Measurements from ENCODE around the gene ADARB2. TPM values are rescaled to one million over a fixed set of nuclear protein-coding genes. Genes with fewer than 3 reads are reported as not detected.

Gene ADARB2
- total and polyA plus RNA-seq, 4 donors = 0.55 to 0.70 (median 0.59) TPM; not detected in 1

DNA sequence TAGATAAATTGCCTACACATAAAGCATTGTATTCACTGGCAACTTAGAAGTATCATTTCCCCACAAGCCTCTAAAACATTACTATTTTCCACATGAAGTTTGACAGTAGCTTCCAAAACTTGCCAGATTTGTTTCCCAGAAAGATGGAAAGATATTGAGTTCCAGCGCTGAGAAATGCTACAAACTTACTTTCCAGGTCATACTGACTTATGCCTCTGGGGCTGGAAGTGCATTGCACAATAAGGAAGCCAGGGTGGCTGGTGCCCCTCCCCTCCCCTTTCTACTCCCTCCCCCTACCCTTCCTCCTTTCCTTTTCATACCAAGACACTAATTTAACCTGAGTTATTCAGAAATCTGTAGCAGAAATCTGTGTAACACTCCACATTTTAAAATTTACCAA is 468.5 kb downstream of the ADARB2 start:
- no peak for TF ChIP-seq REST (IDR thresholded peaks at IDR 0.05)
- TF ChIP-seq FOXA2 (IDR thresholded peaks at IDR 0.05) = no peak
- TF ChIP-seq JUND (IDR thresholded peaks at IDR 0.05) = no peak
- no peak for TF ChIP-seq NR2F2 (IDR thresholded peaks at IDR 0.05)
- no peak for TF ChIP-seq YY1 (IDR thresholded peaks at IDR 0.05)
- no peak for TF ChIP-seq FOXA1 (IDR thresholded peaks at IDR 0.05)
- no peak for TF ChIP-seq HNF4A (conservative IDR thresholded peaks at IDR 0.05)
- TF ChIP-seq, protein P1, sequence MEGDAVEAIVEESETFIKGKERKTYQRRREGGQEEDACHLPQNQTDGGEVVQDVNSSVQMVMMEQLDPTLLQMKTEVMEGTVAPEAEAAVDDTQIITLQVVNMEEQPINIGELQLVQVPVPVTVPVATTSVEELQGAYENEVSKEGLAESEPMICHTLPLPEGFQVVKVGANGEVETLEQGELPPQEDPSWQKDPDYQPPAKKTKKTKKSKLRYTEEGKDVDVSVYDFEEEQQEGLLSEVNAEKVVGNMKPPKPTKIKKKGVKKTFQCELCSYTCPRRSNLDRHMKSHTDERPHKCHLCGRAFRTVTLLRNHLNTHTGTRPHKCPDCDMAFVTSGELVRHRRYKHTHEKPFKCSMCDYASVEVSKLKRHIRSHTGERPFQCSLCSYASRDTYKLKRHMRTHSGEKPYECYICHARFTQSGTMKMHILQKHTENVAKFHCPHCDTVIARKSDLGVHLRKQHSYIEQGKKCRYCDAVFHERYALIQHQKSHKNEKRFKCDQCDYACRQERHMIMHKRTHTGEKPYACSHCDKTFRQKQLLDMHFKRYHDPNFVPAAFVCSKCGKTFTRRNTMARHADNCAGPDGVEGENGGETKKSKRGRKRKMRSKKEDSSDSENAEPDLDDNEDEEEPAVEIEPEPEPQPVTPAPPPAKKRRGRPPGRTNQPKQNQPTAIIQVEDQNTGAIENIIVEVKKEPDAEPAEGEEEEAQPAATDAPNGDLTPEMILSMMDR (IDR thresholded peaks at IDR 0.05; ENCODE audit: low read depth, low read length, missing input control) = no peak
- no peak for TF ChIP-seq RAD21 (IDR thresholded peaks at IDR 0.05)
- TF ChIP-seq SP1 (IDR thresholded peaks at IDR 0.05) = no peak
- TF ChIP-seq TAF1 (conservative IDR thresholded peaks at IDR 0.05) = no peak
- no peak for TF ChIP-seq GABPA (IDR thresholded peaks at IDR 0.05 in 1 of 2, conservative IDR thresholded peaks at IDR 0.05 in 1 of 2)
- TF ChIP-seq RXRA (IDR thresholded peaks at IDR 0.05) = no peak
- H3K9ac ChIP-seq (ENCODE audit: low read depth in 1 of 2, low read length in 2 of 2) = no peak overlapping the region
- DNase-seq (ENCODE audit: low spot score) = no peak
- no peaks in the 10 kb centered on the region for H3K27me3 ChIP-seq (ENCODE audit: control insufficient read depth in 4 of 4, insufficient read depth in 4 of 4, low read length in 3 of 4)
- 42% methylated on average over 1 of the region's 1 CpG for WGBS
- no peak overlapping the region for H3K27ac ChIP-seq (ENCODE audit: low read depth in 1 of 2, low read length in 2 of 2)
- no peaks in the 10 kb centered on the region for H3K36me3 ChIP-seq (ENCODE audit: control insufficient read depth in 4 of 4, insufficient read depth in 3 of 4, low read depth in 1 of 4, low read length in 3 of 4)
- no peak overlapping the region for H3K4me3 ChIP-seq (ENCODE audit: low read depth in 1 of 3, low read length in 3 of 3)
- H3K9me3 ChIP-seq (ENCODE audit: control insufficient read depth in 4 of 4, low read length in 3 of 4) = no peaks in the 10 kb centered on the region
- H3K4me1 ChIP-seq (ENCODE audit: control insufficient read depth in 4 of 4, insufficient read depth in 4 of 4, low read length in 3 of 4) = no peaks in the 10 kb centered on the region

DNA sequence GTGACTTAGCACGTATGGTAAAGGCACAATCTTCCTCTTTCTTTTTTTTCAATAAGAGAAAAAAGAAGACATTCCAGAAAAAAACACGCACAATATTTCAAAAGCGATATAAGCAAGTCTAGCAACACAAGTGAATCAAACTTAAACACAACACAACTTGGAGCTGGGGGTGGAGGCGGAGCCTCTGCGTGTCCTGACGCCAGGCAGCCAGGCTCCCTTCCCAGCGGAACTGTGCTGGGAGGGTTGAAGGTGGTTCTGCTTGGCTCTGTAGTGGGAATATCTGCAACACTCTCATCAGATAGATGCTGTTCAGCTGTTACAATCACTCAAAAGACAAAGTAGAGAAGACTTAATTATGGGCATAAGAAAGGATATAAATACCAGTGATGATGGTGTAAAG is 469.8 kb downstream of the ADARB2 start:
- H3K9ac ChIP-seq (ENCODE audit: low read depth in 1 of 2, low read length in 2 of 2) = no peak overlapping the region
- no peaks in the 10 kb centered on the region for H3K4me1 ChIP-seq (ENCODE audit: control insufficient read depth in 4 of 4, insufficient read depth in 4 of 4, low read length in 3 of 4)
- H3K27ac ChIP-seq (ENCODE audit: low read depth in 1 of 2, low read length in 2 of 2) = no peak overlapping the region
- no peaks in the 10 kb centered on the region for H3K9me3 ChIP-seq (ENCODE audit: control insufficient read depth in 4 of 4, low read length in 3 of 4)
- no peak for TF ChIP-seq JUND (IDR thresholded peaks at IDR 0.05)
- TF ChIP-seq, protein P2, sequence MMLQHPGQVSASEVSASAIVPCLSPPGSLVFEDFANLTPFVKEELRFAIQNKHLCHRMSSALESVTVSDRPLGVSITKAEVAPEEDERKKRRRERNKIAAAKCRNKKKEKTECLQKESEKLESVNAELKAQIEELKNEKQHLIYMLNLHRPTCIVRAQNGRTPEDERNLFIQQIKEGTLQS (IDR thresholded peaks at IDR 0.05) = no peak
- TF ChIP-seq HNF4A (conservative IDR thresholded peaks at IDR 0.05) = no peak
- TF ChIP-seq, protein P3, sequence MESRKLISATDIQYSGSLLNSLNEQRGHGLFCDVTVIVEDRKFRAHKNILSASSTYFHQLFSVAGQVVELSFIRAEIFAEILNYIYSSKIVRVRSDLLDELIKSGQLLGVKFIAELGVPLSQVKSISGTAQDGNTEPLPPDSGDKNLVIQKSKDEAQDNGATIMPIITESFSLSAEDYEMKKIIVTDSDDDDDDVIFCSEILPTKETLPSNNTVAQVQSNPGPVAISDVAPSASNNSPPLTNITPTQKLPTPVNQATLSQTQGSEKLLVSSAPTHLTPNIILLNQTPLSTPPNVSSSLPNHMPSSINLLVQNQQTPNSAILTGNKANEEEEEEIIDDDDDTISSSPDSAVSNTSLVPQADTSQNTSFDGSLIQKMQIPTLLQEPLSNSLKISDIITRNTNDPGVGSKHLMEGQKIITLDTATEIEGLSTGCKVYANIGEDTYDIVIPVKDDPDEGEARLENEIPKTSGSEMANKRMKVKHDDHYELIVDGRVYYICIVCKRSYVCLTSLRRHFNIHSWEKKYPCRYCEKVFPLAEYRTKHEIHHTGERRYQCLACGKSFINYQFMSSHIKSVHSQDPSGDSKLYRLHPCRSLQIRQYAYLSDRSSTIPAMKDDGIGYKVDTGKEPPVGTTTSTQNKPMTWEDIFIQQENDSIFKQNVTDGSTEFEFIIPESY (IDR thresholded peaks at IDR 0.05) = no peak
- no peak for TF ChIP-seq FOXA2 (IDR thresholded peaks at IDR 0.05)
- TF ChIP-seq REST (IDR thresholded peaks at IDR 0.05) = no peak
- no peak for TF ChIP-seq EGR1 (IDR thresholded peaks at IDR 0.05; ENCODE audit: low read depth in 2 of 2)
- TF ChIP-seq, protein P1 (IDR thresholded peaks at IDR 0.05; ENCODE audit: low read depth, low read length, missing input control) = no peak
- no peak for TF ChIP-seq HNF4G (IDR thresholded peaks at IDR 0.05)
- TF ChIP-seq, protein P4, sequence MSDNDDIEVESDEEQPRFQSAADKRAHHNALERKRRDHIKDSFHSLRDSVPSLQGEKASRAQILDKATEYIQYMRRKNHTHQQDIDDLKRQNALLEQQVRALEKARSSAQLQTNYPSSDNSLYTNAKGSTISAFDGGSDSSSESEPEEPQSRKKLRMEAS (IDR thresholded peaks at IDR 0.05) = no peak
- TF ChIP-seq RAD21 (IDR thresholded peaks at IDR 0.05) = no peak
- TF ChIP-seq FOXA1 (IDR thresholded peaks at IDR 0.05) = no peak
- TF ChIP-seq SP1 (IDR thresholded peaks at IDR 0.05) = no peak
- no peak for TF ChIP-seq TAF1 (conservative IDR thresholded peaks at IDR 0.05)
- 69% methylated on average over 7 of the region's 7 CpGs for WGBS
- DNase-seq (ENCODE audit: low spot score) = no peak
- H3K36me3 ChIP-seq (ENCODE audit: control insufficient read depth in 4 of 4, insufficient read depth in 3 of 4, low read depth in 1 of 4, low read length in 3 of 4) = no peaks in the 10 kb centered on the region
- no peaks in the 10 kb centered on the region for H3K27me3 ChIP-seq (ENCODE audit: control insufficient read depth in 4 of 4, insufficient read depth in 4 of 4, low read length in 3 of 4)
- H3K4me3 ChIP-seq (ENCODE audit: low read depth in 1 of 3, low read length in 3 of 3) = no peak overlapping the region
